GM23338 (cell line): ENCODE measurements around the gene SLC25A48. TPM values are rescaled to one million over a fixed set of nuclear protein-coding genes. Genes with fewer than 3 reads are reported as not detected.

Source experiments
- ATAC-seq: fragments of 200-7000 bp; cut with Tn5 transposase; 3 replicates; pipeline ENCODE4 v1.9.1; 2020
- DNase-seq: peaks from one replicate; pipeline ENCODE4 v3.0.0-alpha.2; 2015; ENCODE audit warnings: low spot score
- H2AFZ ChIP-seq: fragments of 200-600 bp; sonication (generic); 2 replicates; pipeline ENCODE4 v1.8.0; 2016; ENCODE audit warnings: antibody characterized with exemption, mild to moderate bottlenecking, moderate library complexity
- H3F3A ChIP-seq: fragments of 200-600 bp; sonication (generic); replicated peaks from 2 replicates; pipeline ENCODE4 v1.8.0; 2017; ENCODE audit warnings: antibody characterized with exemption, mixed run types, low read depth
- H3K27ac ChIP-seq: fragments of 200-600 bp; sonication (generic); 2 replicates; pipeline ENCODE4 v1.6.1; 2016; ENCODE audit warnings: low read depth
- H3K27me3 ChIP-seq: fragments of 200-600 bp; sonication (generic); 2 replicates; pipeline ENCODE4 v1.8.0; 2016; ENCODE audit warnings: mild to moderate bottlenecking, mixed run types, moderate library complexity; ENCODE audit not compliant: insufficient read depth
- H3K36me3 ChIP-seq: fragments of 200-600 bp; sonication (generic); 2 replicates; pipeline ENCODE4 v1.8.0; 2016; ENCODE audit warnings: mild to moderate bottlenecking; ENCODE audit not compliant: insufficient read depth
- H3K4me1 ChIP-seq: fragments of 200-600 bp; sonication (generic); 2 replicates; pipeline ENCODE4 v1.8.0; 2016; ENCODE audit warnings: mild to moderate bottlenecking, moderate library complexity; ENCODE audit not compliant: insufficient read depth
- H3K4me2 ChIP-seq: fragments of 200-600 bp; sonication (generic); 2 replicates; pipeline ENCODE4 v1.7.1; 2017; ENCODE audit warnings: mixed run types
- H3K4me3 ChIP-seq: fragments of 200-600 bp; sonication (generic); 2 replicates; pipeline ENCODE4 v1.6.1; 2016; ENCODE audit warnings: mixed run types
- H3K79me2 ChIP-seq: fragments of 200-600 bp; sonication (generic); replicated peaks from 2 replicates; pipeline ENCODE4 v1.8.0; 2017; ENCODE audit warnings: mild to moderate bottlenecking; ENCODE audit not compliant: insufficient read depth
- H3K9me2 ChIP-seq: fragments of 200-600 bp; sonication (generic); 2 replicates; pipeline ENCODE4 v1.8.0; 2017; ENCODE audit not compliant: insufficient read depth
- H4K20me1 ChIP-seq: fragments of 200-600 bp; sonication (generic); replicated peaks from 2 replicates; pipeline ENCODE4 v1.8.0; 2017; ENCODE audit warnings: mild to moderate bottlenecking; ENCODE audit not compliant: insufficient read depth
- H3K27ac Mint-ChIP-seq: 2 replicates; pipeline ENCODE4 v1.8.0; 2020; ENCODE audit warnings: inconsistent platforms, mild to moderate bottlenecking, moderate library complexity, mixed read lengths
- H3K27me3 Mint-ChIP-seq: 3 replicates; pipeline ENCODE4 v1.8.0; 2022; ENCODE audit warnings: low read depth, mild to moderate bottlenecking, moderate library complexity, mixed read lengths, inconsistent platforms; ENCODE audit not compliant: insufficient read depth, poor library complexity
- H3K36me3 Mint-ChIP-seq: 3 replicates; pipeline ENCODE4 v1.8.0; 2021; ENCODE audit warnings: low read depth, mild to moderate bottlenecking, inconsistent platforms, moderate library complexity, mixed read lengths
- H3K4me1 Mint-ChIP-seq: 3 replicates; pipeline ENCODE4 v1.8.0; 2020; ENCODE audit warnings: mild to moderate bottlenecking, inconsistent platforms, mixed read lengths
- H3K4me3 Mint-ChIP-seq: 3 replicates; pipeline ENCODE4 v1.8.0; 2021; ENCODE audit warnings: moderate library complexity, mild to moderate bottlenecking, inconsistent platforms, mixed read lengths
- H3K9me3 Mint-ChIP-seq: 3 replicates; pipeline ENCODE4 v1.8.0; 2020; ENCODE audit warnings: moderate library complexity, mild to moderate bottlenecking, inconsistent platforms, mixed read lengths
- CREB1 ChIP-seq: fragments of 250-450 bp; sonication (Bioruptor Pico); IDR thresholded peaks from 2 replicates; pipeline ENCODE4 v1.5.0; 2020; ENCODE audit warnings: low read depth, mild to moderate bottlenecking, moderate library complexity
- CTCF ChIP-seq, 2 experiments: fragments of 200-600 bp in 1 of 2; sonication (generic) in 1 of 2; conservative IDR thresholded peaks; 2 replicates each; pipeline versions ENCODE4 v1.5.1 to v1.6.1; 2016 to 2017; ENCODE audit warnings: antibody characterized with exemption in 2 of 2, low read depth in 2 of 2, mild to moderate bottlenecking in 2 of 2, moderate library complexity in 1 of 2
- ETS1 ChIP-seq: IDR thresholded peaks from 2 replicates; pipeline ENCODE4 v1.6.1; 2016; ENCODE audit warnings: antibody characterized with exemption
- EZH2 ChIP-seq: fragments of 200-600 bp; sonication (generic); IDR thresholded peaks from one replicate; pipeline ENCODE4 v1.8.0; 2017; ENCODE audit warnings: antibody characterized with exemption, mild to moderate bottlenecking, low read depth; ENCODE audit not compliant: unreplicated experiment
- EZH2phosphoT487 ChIP-seq: fragments of 200-600 bp; sonication (generic); IDR thresholded peaks from one replicate; pipeline ENCODE4 v1.8.1; 2018; ENCODE audit warnings: antibody characterized with exemption; ENCODE audit not compliant: unreplicated experiment
- JUNB ChIP-seq: IDR thresholded peaks from one replicate; pipeline ENCODE4 v1.6.1; 2016; ENCODE audit warnings: antibody characterized with exemption; ENCODE audit not compliant: unreplicated experiment
- NANOG ChIP-seq: IDR thresholded peaks from 2 replicates; pipeline ENCODE4 v1.6.1; 2016; ENCODE audit warnings: antibody characterized with exemption, borderline replicate concordance
- POLR2AphosphoS5 ChIP-seq: IDR thresholded peaks from 2 replicates; pipeline ENCODE4 v1.6.1; 2016; ENCODE audit warnings: antibody characterized with exemption, low read depth
- STAT1 ChIP-seq: IDR thresholded peaks from one replicate; pipeline ENCODE4 v1.6.1; 2016; ENCODE audit warnings: antibody characterized with exemption; ENCODE audit not compliant: unreplicated experiment
- ZNF114 ChIP-seq: fragments of 250-450 bp; sonication (Bioruptor Pico); IDR thresholded peaks from 2 replicates; pipeline ENCODE4 v1.5.0; 2020; ENCODE audit warnings: mild to moderate bottlenecking, moderate library complexity
- ZNF331 ChIP-seq: fragments of 250-450 bp; sonication (Bioruptor Pico); IDR thresholded peaks from 2 replicates; pipeline ENCODE4 v1.5.0; 2020; ENCODE audit warnings: low read depth, mild to moderate bottlenecking, moderate library complexity
- polyA plus RNA-seq: library from polyadenylated mRNA; unstranded; fragments of >200 nt; fragmentation: Nextera tagmentation; extraction: Ambion mirVana; gene quantifications from 2 replicates; pipeline ENCODE4 v1.2.1, GENCODE V29; 2016
- total RNA-seq: library from RNA; depleted of rRNA; stranded (reverse); fragments of >200 nt; shearing (Covaris generic); gene quantifications from 2 replicates; pipeline ENCODE4 v1.2.3, GENCODE V29; 2014

Gene SLC25A48
- total and polyA plus RNA-seq, 2 experiments from 2014 or later = 1.1 to 1.5 TPM

GRCh38 chr5:135891268-135891667, 56.8 kb downstream of the SLC25A48 start (continued):
- no peak for TF ChIP-seq CTCF (conservative IDR thresholded peaks at IDR 0.05; ENCODE audit: low read depth in 2 of 2)
- TF ChIP-seq EZH2 = no peak
- TF ChIP-seq ZNF114 (CRISPR knock-in tag) = no peak
- no peak for TF ChIP-seq JUNB
- TF ChIP-seq NANOG = no peak
- no peak for TF ChIP-seq POLR2AphosphoS5
- TF ChIP-seq EZH2phosphoT487 = no peak
- no peak for TF ChIP-seq STAT1

DNA sequence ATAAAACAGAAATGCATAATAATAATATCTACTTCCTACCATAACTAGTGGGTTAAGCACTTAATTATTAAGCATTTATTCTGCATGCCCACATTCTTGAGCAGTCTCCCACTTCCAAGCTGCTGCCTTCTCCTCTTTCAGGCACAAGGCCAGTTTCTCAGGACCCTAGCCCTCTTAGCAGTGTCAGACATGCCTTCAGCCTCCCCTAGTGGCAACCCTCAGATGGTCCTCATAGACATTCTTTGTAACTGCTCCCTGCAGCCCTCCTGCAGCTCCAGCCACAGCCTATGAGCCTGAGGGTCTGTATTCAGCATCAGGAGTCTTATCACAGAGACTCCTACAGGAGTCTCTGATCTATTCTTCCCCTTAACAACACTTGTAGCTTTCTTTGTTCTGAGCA, 57.3 kb downstream of the SLC25A48 start:
- Histone ChIP-seq H4K20me1 (no peaks in the 10 kb centered on the region), H2AFZ (no peak overlapping the region), H3K27me3 (peaks cover 13% of the 10 kb centered on the region; the same call in 1 of the 2 replicates), H3K27ac (no peak overlapping the region), H3K4me2 (no peak overlapping the region), H3K9me2 (no peaks in the 10 kb centered on the region), H3K4me3 (no peak overlapping the region), H3F3A (no peaks in the 10 kb centered on the region), H3K4me1 (0 out of 2 replicates have a peak, but pooled peaks cover 4% of the 10 kb centered on the region), H3K36me3 (no peaks in the 10 kb centered on the region), H3K79me2 (no peaks in the 10 kb centered on the region)
- TF ChIP-seq CTCF (conservative IDR thresholded peaks at IDR 0.05; ENCODE audit: low read depth in 2 of 2) (peak; percentile 57 to 75), CREB1 (CRISPR knock-in tag) (no peak)
- Mint-ChIP-seq H3K27me3 (peaks cover 9% of the 10 kb centered on the region), H3K36me3 (no peaks in the 10 kb centered on the region), H3K4me3 (no peak overlapping the region), H3K27ac (no peak overlapping the region), H3K9me3 (no peaks in the 10 kb centered on the region), H3K4me1 (peaks cover 19% of the 10 kb centered on the region)
- DNase-seq = peak; percentile 80
- ATAC-seq = peak; percentile 88

DNA sequence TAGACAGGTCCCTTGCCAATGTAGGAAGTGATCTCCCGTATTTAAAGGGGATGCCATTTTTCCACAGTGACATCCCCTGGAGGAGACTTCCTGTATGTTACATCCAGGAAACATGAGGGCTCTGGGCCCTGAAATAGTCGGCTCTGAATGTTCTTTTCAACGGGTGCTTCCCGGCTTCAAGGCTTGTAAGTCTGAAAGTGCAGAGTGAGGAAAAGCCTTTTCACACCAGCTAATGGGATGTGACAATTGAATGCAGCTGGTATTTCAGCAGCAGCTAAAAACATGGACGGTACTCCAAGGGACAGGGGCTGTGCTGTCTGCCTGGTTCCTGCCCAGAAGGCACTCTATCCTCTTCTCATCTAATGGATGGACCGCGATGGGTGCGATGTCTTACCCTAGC, 59.8 kb downstream of the SLC25A48 start:
- H3K9me3 Mint-ChIP-seq = no peaks in the 10 kb centered on the region
- Histone ChIP-seq H3K27ac (no peak overlapping the region), H3K79me2 (no peaks in the 10 kb centered on the region), H3K9me2 (no peaks in the 10 kb centered on the region), H3K4me3 (no peak overlapping the region), H3K36me3 (no peaks in the 10 kb centered on the region), H4K20me1 (no peaks in the 10 kb centered on the region), H2AFZ (no peak overlapping the region), H3K4me1 (no peaks in the 10 kb centered on the region), H3K27me3 (no peaks in the 10 kb centered on the region), H3K4me2 (no peak overlapping the region), H3F3A (no peaks in the 10 kb centered on the region)
- no peak overlapping the region for H3K4me3 Mint-ChIP-seq
- H3K4me1 Mint-ChIP-seq = peaks cover 3% of the 10 kb centered on the region; the same call in 1 of the 3 replicates
- H3K27me3 Mint-ChIP-seq = peaks cover 4% of the 10 kb centered on the region
- H3K36me3 Mint-ChIP-seq = no peaks in the 10 kb centered on the region
- DNase-seq = no peak
- no peak overlapping the region for H3K27ac Mint-ChIP-seq
- ATAC-seq = no peak
- TF ChIP-seq CTCF (conservative IDR thresholded peaks at IDR 0.05; ENCODE audit: low read depth in 2 of 2) (no peak), ZNF331 (no peak), ZNF114 (CRISPR knock-in tag) (no peak), ETS1 (no peak)
